HG03159 (cell line): ENCODE results near the gene FUT7.

Experiments used
- ATAC-seq: cut with Tn5 transposase; IDR thresholded peaks from one replicate; pipeline ENCODE4 v1.9.1; 2021; ENCODE audit warnings: mild to moderate bottlenecking, moderate library complexity; ENCODE audit not compliant: unreplicated experiment

FUT7 gene

DNA sequence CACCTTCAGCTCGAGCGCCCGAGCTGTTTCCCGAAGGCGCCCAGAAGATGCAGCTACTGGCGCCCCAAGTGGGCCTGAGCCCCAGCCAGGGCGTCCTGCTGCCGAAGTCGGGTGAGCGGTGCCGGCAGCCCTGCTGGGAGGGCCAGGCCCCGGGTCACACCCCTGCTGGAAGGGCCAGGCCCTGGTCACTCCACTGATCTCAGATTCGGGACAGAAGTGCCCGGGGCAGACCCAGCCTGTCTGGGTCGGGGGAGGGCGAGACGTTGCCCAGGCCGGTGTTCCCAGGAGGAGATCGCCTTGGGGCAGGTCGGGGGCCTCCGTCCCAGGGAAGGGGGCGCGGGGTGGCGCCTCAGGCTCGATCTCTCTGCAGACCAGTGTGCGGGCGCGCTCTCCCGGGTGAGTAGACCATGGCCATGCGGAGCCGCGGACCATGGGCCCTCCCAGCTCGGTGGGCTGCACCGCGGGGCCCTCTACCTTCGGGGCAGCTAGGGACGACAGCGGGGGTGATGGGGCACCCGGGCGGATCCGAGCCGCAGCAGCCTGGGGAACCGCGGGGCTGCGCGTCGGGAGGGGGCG is 46.8 kb downstream of the FUT7 start:
- no peak for ATAC-seq

DNA sequence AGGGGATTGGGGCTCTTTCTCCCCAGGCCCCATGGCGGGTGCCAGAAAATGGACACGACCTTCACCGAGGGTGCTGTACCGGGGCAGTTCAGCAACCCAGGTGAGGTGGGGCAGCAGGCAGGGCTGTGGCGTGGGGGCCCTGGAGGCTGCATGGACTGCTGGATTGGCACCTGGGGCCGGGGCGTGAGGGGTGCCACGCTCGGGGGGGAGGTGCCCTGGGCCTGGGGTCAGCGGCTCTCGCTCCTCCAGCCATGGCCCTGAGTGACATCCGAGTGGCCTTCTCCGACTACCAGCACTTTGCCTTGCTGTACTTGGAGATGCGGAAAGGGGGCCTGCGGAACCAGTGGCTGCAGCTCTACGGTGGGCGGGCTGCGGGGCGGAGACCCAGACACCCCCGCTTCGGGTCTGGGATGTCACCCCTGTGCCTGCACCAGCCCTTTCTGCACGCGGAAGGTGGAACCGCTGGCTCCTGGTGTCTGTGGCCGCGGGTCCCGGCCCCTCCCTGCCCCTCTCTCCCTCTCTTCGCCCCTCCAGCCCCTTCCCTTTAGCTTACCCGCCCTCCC is 47.3 kb downstream of the FUT7 start:
- ATAC-seq, result no peak

- no peak for ATAC-seq
Measured at GRCh38 chr9:136983656-136984314, 48.1 kb downstream of the FUT7 start.

- no peak for ATAC-seq
Measured at GRCh38 chr9:136983167-136983566, 48.7 kb downstream of the FUT7 start.

DNA sequence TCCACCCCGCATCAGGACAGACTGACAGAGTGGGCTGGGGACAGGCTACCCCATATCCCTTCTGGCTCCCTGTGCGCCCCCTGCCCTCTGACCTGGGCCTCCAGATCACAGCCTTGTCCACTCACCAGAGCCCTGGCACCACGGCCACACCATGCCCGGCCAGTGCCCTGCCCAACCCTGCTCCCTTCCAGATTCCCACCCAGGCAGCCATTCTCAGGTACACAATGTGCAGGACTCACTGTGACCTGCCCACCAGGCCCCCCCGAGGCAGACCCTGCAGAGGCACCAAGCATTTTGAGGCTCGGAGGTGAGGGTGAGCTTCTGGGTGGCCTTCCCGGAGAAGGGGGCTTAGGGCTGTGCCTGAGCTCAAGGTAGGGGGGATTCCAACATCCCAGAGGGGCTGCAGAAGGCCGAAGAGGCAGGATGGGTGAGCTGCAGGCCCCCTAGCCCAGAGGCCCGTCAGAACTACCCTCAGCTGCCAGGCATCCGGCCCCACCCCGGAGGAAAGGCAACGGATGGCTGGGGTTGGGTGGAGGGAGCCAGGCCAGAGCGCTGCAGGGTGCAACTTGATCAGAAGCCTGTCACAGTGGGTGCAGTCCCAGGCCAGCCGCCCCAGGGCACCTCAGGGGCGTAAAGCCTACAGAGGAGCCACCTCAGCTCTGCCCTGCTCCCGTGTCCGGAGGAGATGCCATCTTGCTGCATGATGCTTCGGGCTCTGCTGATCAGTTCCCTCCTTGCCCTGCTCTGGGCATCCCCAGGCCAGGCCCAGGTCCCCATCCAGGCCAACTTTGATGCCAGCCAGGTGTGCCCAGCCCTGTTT is 49.4 kb downstream of the FUT7 start, which contains the start of gene LCNL1:
TSS of gene LCNL1 (plus strand) at position 762 of the 820 bp plus-strand sequence. CDS start 594 bp downstream, outside the sequence.
- no peak for ATAC-seq

- no peak for ATAC-seq
Measured at GRCh38 chr9:136981588-136982231, 50.2 kb downstream of the FUT7 start.

DNA sequence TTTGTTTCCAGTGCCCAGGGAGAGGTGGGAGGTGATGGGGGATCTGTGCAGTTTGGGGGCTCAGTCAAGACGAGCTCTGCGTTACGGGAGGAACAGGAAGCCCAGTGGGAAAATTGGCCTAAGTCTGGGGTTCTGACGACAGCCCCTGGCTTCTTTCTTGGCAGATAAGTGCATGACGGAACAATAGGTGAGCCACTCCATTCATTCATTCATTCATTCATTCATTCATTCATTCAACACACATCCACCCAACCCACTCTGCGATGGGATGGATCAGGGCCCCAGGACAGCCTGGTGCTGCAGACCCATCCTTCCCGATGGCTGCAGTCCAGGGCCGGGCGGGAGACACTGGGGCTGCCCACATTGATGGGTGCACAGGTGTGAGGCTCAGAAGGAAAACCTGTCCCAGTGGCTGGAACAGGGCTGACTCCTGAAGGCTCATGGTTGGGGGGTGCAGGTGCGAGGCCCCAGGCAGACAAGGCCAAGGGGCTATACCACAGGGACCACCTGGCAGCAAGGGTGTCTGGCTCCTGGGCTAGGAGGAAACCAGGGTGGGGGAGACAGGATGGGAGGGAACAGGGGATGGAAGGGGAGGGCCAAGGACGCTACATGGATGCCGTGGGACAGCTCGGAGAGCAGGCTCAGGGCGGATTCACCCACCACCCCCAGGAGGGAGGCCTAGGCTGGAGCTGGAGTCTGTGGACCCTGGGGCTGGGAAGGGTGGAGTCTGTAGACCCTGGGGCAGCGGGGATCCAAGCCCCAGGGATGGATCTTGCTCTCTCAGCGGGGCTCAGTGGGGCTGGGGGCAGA is 51.0 kb downstream of the FUT7 start:
- no peak for ATAC-seq
